Measurements from ENCODE around the gene TCF4.

TCF4 gene

DNA sequence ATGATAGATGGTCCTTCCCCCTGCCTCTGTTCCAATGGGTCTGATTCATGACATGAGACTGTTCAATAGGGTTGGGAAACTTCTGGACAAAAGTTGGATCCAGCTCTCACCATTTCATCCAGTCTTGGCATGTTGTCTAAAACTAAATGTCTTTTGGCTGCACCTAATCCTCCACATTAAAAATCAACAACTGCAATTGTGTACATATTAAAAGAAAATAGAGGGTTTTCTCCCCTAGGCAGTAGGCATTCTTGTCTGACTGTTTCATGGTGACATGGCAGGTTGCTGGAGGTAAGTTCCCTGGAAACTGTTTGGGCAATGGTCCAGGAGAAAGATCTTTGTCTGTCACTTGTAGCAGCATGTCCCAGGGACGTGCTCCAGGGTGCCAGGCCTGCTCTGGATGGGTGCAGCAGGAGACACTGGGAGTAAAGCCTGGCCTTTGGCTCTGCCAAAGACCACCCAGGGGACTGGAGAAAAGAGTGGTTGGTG lies 135.8 kb downstream of the TCF4 start:
- no peak for DNase-seq (ENCODE audit: low spot score)
- in situ Hi-C loops (cut with MboI; ENCODE audit: low pct_unique_long_range_greater_than_20kb, low sequenced_read_pairs, unreplicated experiment), result no loop called here
- TF ChIP-seq, protein P1, sequence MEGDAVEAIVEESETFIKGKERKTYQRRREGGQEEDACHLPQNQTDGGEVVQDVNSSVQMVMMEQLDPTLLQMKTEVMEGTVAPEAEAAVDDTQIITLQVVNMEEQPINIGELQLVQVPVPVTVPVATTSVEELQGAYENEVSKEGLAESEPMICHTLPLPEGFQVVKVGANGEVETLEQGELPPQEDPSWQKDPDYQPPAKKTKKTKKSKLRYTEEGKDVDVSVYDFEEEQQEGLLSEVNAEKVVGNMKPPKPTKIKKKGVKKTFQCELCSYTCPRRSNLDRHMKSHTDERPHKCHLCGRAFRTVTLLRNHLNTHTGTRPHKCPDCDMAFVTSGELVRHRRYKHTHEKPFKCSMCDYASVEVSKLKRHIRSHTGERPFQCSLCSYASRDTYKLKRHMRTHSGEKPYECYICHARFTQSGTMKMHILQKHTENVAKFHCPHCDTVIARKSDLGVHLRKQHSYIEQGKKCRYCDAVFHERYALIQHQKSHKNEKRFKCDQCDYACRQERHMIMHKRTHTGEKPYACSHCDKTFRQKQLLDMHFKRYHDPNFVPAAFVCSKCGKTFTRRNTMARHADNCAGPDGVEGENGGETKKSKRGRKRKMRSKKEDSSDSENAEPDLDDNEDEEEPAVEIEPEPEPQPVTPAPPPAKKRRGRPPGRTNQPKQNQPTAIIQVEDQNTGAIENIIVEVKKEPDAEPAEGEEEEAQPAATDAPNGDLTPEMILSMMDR (IDR thresholded peaks at IDR 0.05; ENCODE audit: extremely low read depth, insufficient read depth, missing control alignments), result no peak

DNA sequence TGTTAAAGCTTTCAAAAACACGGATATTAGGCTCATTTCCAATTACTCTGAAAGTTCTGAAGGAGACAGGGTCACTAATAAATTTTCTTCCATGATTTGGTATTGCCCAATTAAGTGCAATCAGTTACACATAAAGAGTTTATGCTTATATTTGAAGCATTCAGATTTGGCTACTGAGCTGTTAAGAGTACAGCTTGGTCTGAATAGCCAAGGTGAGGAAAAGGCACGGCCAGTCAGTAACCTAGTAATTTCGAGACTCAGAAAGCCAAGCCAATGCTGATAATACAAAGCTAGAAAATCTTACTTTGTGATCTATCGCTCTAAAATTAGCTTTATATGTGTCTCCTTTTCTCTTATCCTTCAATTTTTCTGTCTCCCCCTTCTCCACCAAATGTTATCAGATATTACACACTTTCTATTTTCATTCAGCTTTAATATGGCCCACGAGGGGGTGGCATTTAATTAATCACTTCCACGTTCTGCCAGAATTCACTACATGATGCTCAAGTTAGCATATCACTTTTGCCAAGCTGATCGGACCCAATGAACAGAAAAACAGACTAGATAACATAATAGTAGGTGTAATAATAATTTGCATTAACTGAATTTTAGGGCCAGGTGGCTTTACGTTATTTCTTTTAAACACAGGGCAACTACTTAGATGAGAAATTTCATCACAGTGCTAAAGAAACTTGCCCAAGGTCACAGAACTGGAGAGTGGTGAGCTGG lies 138.4 kb downstream of the TCF4 start:
- TF ChIP-seq, protein P1 (IDR thresholded peaks at IDR 0.05; ENCODE audit: extremely low read depth, insufficient read depth, missing control alignments), result no peak
- in situ Hi-C loops (cut with MboI; ENCODE audit: low pct_unique_long_range_greater_than_20kb, low sequenced_read_pairs, unreplicated experiment), result no loop called here
- DNase-seq (ENCODE audit: low spot score), result no peak

- in situ Hi-C loops (cut with MboI; ENCODE audit: low pct_unique_long_range_greater_than_20kb, low sequenced_read_pairs, unreplicated experiment), result no loop called here
- TF ChIP-seq, protein P1 (IDR thresholded peaks at IDR 0.05; ENCODE audit: extremely low read depth, insufficient read depth, missing control alignments), result no peak
- DNase-seq (ENCODE audit: low spot score), result no peak
These were observed 139.6 kb downstream of the TCF4 start for GRCh38 chr18:55448420-55448819.

DNA sequence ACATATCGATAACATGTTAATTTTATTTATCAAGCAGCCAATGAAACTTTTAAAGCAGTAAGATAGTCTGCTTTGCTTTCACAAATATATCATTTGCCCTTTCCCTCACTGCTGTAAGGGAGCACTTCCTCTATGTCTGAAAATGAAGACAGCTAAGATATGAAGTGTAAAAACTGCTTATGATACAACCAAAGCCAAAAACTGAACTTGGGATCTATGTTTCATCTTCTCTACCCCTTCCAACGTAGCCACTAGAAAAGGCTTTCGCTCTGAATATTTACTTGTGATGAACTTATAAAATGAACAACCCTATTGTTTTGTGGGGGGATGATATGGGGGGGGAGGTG lies 140.3 kb downstream of the TCF4 start:
- in situ Hi-C loops (cut with MboI; ENCODE audit: low pct_unique_long_range_greater_than_20kb, low sequenced_read_pairs, unreplicated experiment), result no loop called here
- TF ChIP-seq, protein P1 (IDR thresholded peaks at IDR 0.05; ENCODE audit: extremely low read depth, insufficient read depth, missing control alignments), result no peak
- no peak for DNase-seq (ENCODE audit: low spot score)

DNA sequence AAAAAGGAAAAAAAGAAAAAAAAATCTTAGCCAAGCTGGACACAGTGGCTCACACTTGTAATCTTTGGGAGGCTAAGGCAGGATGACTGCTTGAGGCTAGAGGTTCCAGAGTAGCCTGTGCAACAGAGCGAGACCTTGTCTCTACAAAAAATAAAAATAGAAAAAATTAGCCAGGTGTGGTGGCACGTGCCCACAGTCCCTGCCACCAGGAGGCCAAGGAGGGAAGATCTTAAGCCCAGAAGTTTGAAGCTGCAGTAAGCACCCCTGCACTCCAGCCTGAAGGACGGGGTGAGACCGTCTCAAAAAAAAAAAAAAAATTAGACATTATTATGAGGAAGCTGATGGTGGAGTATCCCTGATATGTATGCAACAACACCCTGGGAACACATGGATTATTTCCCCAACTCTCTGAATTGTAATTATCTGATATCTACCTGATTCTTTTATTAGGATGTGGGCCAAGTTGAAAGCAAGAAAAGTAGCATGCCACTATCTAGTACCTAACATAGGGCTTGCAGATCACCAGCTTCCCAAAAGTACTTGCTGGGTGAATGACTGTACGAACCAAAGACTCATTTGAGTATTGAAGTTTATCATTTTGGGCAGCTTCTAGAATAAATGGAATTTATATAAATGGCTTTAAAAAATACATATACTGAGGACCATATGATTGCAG lies 140.9 kb downstream of the TCF4 start:
- DNase-seq (ENCODE audit: low spot score), result no peak
- in situ Hi-C loops (cut with MboI; ENCODE audit: low pct_unique_long_range_greater_than_20kb, low sequenced_read_pairs, unreplicated experiment), result no loop called here
- TF ChIP-seq, protein P1 (IDR thresholded peaks at IDR 0.05; ENCODE audit: extremely low read depth, insufficient read depth, missing control alignments), result no peak

GRCh38 chr18:55444536-55444935 lies 143.5 kb downstream of the TCF4 start:
- DNase-seq (ENCODE audit: low spot score), result no peak
- in situ Hi-C loops (cut with MboI; ENCODE audit: low pct_unique_long_range_greater_than_20kb, low sequenced_read_pairs, unreplicated experiment), result no loop called here
- TF ChIP-seq, protein P1 (IDR thresholded peaks at IDR 0.05; ENCODE audit: extremely low read depth, insufficient read depth, missing control alignments), result no peak

Measured in GM13977 (cell line).